Hematopoietic multipotent progenitor cell treated with erythropoietin and hydrocortisone succinate and interleukin-3 and kit ligand, for 8 days (in vitro differentiated cells): ENCODE data around the gene PDLIM1.

ENCODE experiments used
- DNase-seq: peaks from one replicate; pipeline ENCODE4 v3.0.0-alpha.2; 2015

PDLIM1 gene, protein sequence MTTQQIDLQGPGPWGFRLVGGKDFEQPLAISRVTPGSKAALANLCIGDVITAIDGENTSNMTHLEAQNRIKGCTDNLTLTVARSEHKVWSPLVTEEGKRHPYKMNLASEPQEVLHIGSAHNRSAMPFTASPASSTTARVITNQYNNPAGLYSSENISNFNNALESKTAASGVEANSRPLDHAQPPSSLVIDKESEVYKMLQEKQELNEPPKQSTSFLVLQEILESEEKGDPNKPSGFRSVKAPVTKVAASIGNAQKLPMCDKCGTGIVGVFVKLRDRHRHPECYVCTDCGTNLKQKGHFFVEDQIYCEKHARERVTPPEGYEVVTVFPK

DNA sequence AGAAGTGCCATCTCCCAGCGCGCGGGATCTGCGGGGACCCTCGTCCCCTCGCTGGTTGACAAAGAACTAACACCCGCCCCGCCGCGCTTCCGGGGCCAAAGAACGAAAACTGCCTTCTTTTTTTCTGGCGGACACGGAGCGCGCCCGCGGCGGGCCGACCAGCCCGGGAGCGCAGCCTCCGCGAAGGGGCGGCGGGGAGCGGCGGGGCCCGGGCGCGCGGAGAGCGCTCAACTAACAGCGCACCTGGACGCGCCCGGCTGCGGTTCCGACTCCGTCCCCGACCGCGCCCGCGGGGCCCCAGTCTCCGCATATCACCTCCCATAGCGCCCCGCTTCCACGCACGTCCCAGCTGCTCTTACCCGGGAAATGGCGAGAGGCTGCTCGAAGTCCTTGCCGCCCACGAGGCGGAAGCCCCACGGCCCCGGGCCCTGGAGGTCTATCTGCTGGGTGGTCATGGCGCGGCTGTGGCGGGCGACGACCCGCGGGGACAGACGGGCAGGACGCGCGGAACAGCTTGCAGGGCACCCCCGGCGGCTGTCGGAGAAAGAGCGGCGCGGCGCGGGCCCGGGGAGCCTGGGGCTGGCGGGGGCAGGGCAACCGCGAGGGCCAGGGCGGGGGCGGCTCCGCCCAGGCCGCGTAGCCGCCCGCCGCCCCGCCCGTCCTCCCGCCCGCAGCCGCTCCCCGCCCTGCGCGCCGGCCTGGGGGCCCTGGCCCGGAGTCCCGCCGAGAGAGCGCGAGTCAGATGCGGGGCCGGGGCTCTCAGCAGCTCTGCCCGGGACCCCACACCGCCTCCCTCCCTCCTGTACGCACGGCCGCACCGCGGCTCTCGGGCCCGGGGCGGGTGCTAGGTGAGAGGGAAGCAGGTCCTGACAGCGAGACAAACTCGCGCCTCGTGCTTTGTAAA is at the start of gene PDLIM1:
TSS of gene PDLIM1 (minus strand) at position 543 of the 904 bp plus-strand sequence. CDS start at position 455, 88 bp downstream.
- DNase-seq, result peak; percentile 61

DNA sequence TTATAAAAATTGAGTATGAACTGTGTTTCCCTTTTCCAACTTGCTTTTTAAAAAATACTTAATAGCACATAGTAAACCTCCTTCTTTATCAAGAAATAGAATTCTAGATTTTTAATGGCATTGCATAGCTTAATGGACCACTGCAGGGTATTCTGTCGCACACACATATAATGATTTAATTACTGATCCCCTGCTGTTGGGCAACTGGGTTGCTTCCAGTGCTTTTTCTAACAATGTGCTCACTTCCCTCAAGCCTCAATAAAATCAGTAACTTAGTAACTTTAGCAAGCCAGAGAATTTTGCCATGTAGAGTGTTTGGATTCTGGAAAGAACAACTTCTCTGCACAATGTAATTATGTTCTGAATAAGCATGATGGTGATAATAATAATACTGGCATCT is 49.1 kb upstream of the PDLIM1 start:
- DNase-seq, result no peak

DNA sequence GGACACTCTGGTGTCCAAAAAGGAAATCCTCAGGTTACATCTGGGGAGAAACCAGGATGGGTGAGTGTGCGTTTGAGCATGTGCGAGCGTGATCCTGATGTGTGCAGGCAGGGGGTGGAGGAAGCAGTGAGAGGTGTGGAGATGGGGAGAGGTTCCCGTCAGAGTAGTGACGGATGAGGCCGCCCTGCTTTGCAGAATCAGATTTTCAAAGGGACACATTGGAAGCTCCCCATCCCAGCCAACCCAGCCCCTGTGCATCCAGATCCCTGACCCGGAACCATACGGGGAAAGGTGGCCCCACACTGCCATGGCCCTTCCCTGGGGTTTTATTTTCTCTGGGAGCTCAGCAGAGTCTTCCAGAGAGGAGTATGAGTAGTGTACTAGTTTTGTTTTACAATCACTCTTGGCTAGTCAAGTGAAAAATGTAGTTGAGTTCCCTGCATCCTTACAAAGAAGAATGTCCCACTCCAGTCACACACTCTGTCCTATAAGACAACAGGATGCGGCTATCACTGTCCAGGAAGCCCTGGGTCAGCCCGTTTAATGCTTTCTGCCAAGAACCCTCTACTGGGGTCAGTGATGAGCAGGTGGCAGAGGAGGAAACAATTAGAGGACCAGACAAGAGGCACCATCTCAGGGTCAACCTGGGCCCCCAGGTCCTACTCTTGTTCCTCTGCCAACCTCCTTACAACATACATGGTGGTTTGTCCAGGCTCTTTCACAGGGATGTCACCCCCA is 46.8 kb upstream of the PDLIM1 start:
- no peak for DNase-seq

DNA sequence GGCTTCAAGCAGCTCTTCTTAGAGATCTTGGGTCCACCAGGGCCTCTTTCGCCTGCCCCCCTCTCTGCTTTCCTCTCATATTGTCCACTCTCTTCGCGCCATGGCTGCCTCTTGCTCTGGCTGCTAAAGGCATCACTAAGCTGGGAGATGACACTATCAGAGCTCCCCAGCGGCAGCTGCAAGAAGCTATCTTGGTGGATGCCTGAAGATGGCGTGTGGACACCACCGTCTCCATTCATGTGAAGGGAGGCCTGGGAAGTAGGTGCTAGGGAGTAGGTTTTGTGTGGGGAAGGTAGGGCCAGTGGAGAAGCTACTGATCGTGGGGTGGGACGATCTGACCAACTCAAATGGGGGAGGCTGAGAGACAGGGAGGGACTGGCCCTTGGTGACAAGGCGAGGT is 45.9 kb upstream of the PDLIM1 start:
- no peak for DNase-seq

DNA sequence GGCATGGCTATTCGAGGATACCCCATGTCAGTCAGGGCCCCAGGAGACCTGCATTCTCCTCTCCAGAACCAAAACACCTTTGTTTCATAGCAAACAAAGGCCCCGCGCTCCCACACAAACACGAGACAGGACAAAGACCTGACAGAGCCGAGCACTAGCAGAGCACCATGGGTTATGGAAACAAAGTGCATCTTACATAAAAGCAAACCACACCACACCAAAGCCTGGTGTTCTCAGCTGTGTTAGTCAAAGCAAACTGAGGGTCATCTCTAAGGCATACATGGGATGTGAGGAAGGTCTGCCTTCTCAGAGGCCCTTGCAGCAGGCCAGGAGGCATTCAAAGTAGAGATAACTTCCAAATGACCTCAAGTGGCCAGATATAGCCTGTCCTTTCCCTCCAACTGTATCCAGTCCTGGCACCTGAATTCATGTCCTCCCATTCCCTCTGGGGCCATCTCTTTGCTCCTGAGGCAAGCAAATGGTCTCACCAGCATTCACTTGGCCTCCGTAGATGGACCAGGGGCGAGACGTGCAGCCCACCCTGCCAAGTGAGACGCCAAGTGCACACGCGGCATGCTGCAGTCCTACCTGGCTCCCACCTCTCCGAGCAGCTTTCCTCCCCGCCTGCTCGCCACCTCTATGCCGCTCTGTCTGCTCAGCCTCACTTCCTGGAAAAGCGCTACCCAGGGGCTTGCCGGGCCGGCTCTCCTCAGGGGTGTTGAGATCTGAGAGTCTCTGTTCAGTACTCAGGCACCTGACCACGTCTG is 45.3 kb upstream of the PDLIM1 start:
- DNase-seq, result no peak

DNA sequence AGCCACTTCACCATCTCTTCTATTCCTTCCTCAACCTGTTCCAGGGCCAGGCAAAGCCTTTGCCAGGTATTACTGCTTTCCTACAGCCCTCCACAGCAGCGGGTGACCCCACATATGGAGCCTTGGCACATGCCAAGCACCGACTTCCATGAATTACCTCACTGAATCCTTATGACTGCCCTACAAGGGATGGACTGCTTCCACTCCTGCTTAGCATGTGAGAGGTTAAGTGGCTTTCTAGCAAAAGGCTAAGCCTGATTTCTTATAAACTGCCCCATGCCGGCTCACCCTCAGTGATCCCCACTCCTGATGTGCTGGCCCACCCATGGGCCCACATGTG is 44.0 kb upstream of the PDLIM1 start:
- DNase-seq, result no peak

DNA sequence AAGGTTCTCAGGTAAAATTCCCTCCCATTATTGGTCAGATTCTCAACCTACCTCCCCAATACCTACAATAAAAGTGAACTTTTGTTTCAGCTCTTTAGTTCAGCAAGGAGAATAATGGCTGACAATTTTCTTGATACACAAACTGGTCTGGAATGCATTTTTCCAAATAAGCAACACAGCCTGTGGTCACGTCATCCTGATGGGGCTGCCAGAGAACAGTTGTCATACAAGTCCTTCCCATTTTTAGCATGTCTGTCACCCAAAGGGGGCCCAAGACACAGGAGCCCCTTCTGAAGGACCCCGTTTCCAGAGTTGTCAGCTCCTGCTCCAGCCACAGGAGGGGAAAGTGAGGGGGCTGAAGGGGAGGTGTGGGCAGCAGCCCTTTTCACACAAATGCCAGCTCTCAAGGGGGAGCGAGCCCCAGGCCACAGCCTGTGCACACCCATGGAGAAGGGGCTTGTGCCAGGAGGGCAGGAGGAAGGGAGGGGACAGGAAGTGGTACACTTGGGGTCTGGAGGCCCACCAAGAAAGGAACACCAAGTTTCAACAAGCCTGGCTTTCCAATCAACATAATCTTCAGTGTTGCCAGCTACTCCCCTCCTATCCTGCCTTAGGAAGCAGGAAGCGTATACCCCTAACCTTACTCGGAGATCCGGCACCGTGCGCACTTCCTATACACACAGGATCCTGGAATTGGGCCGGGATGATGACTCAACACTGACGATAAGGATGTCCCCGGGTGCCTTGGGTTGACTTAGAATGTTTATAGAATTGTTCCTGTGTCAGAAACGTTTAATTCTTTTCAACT is 43.4 kb upstream of the PDLIM1 start:
- DNase-seq, result no peak

DNA sequence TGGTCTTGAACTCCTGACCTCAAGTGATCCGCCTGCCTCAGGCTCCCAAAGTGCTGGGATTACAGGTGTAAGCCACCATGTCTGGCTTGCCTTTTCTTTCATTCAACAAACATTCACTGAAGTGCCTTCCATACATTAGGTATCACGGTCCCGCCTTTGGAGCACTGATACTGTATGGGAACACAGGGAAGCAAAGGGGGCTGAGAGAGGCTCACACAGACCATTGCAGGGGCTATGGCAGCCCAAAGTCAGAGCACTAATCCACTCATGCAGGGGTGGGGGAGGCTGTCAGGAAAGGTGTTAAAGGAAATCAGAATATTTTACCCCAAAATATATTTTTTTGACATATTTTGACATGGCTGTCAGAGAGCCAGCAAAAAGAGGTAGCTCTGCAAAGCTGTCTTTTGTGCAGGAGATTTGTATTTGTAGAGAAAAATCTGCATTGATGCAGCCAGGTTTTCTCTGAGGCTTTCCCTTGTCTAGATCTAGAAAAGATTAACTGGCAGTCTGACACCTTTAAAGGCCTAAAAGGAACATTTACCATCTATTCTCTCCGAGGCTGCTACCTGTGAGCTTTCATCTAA is 42.0 kb upstream of the PDLIM1 start:
- no peak for DNase-seq

DNA sequence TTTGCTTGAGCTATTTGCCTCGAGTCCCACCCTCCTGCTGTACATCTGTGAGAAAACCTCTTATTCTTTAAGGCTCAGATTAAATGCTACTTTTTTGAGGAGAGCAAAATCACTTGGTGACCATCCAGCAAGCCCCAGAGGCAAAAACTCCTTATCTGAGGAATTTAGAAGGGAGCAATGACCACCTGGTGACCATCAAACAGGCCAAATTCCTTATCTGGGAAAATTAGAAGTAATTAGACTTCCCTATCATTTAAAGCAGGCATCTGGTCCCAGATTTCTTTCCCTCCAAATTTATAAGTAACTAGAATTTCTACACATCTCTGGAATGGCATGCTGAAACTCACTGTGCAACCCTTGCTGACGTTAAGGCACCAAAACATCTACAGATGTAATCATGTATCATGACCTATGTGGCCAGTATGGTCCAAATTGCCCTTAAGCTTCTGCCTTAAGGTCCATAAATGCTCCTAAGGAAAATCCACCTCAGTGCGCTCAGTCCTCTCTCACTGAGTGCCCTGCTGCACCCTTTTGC is 40.9 kb upstream of the PDLIM1 start:
- no peak for DNase-seq

DNA sequence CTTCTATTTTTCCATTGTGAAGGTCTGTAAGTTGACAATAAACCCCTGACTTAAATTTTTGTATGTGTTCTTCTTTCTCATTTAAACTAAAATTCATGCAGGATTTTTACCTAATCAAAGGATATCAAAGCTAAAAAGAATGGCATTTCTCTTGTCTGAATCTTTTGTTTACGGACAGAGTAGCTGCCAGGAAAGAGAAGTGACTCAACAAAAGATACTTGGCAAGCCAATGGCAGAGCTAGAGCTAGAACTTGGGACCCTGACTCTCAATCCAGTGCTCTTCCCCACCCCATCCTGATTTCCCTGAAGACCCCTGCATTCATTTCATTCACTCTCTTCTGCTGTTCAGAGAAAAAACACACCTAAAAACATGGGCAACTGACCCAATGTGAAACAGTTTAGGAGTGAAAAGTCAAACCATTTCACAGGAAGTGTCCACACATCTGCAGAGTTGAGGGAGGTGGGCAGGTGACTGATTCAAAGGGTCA is 40.2 kb upstream of the PDLIM1 start:
- DNase-seq, result no peak

DNA sequence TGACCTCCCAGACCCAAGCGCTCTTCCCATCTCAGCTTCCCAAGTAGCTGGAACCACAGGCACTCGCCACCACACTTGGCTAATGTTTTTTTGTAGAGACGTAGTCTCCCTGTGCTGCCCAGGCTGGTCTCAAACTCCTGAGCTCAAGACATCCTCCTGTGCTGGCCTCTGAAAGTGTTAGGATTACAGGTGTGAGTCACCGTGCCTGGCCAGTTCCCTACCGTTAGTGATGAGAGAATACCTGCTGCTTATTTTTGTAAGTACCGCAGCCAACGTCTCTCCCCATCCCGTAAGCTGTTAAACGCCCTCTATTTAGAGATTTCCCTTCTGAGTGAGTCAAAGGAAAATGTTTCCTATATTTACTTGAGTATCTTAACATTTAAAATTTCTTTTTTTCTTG is 38.5 kb upstream of the PDLIM1 start:
- no peak for DNase-seq

DNA sequence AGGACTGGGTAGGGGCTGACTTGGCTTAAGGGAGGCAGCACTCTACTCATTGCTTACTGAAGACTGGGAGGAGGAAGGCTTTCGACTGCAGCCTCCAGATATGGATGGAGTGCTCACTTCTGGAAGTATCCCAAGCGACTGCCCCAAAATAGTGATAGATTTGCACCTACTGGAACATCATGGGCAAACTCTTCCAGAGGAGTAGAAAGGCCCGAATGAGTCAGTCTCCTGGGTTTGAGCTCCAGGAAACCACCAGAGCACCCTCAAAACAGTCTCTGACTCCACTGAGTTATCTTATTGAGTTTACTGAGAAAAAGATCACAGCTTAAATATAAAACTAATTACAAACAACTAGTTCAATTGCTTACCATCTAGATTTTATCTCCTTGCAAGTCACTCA is 37.2 kb upstream of the PDLIM1 start:
- no peak for DNase-seq

DNA sequence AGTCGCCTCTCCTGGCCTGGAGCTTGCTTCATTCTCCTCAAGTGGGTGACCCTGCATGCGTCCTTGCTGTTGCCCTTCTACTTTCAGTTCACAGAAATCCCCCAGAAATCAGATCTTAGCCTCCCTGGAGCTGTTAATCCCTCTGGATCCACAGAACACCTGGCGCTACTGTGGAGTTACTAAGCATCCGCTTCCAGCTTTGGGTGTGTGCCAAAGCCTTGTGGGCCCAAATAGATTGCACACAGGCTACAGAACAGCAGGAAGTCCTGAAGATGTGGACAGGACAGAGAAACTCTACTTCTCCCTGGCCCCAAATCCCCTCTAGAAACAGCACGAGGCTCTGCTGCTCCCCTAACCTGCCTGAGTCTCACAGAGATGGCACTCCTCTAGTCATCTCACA is 36.6 kb upstream of the PDLIM1 start:
- no peak for DNase-seq

DNA sequence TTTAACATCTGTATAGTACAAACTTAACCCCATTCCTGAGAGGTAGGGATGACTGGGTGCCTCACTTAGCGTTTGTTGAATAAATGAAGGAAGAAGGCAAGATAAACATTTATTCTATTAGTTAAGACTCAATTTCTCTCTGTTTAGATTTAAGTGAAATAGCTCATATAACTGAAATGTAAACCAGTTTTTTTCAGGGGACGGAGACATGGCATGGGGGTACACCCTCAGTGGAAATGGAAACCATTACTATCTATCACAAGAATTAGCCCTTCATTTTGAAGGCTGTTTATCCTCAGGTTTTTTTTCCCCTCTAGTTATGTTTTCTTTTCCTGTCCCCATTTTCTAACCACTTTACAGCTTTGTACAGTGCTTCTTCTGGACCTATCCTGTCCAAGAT is 35.6 kb upstream of the PDLIM1 start:
- DNase-seq, result no peak

DNA sequence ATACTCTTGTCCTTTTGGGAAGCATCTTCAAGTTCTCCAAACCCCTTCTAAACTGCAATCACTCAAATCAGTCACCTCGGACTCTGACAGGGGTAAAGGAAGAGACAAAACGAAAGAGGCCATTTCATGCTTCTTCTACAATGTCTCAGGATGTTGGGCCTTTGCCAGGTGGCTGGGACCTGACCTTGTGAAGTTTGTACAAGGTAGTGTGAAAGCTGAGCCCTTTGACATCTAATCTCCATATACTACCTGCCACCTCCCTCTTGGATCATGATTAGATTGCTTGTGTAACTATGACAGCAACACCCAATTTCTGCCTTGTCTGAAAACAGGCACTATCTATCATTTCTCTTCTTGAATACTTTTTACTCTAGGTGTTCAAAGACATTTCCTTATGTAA is 35.1 kb upstream of the PDLIM1 start:
- DNase-seq, result no peak

DNA sequence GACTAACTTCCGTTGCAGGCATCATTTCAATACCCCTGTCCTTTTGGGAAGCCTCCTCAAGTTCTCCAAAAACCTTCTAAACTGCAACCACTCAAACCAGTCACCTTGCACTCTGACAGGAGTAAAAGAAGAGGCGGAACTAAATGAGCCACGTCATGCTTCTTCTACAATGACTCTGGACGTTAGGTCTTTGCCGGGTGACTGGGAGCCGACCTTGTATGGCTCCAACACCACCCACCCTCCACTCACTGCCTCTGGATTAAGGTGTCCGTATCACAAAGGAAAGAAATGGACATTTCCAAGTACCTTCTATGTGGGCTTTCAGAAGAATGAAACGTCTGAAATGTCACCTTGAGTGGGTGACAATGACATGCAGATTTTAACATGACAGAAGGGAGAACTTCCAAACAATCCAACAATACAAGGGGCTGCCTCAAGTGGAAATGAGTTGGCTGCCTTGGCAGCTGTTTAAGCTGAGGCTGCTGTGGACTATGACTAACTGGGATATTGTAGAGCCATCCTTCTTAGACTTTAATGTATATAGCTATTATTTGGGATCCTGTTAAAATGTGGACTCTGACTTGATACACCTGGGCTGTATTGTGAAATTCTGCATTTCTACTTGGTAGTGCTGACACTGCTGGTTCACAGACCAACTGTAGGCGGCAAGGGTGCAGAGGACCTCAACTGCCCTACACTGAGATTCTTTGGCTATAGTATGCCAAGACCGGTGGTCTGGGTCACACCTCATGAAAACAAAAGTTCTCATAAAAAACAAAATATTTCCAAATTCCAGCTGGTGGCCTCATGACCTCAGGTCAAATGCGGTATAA is 33.8 kb upstream of the PDLIM1 start:
- DNase-seq, result no peak

DNA sequence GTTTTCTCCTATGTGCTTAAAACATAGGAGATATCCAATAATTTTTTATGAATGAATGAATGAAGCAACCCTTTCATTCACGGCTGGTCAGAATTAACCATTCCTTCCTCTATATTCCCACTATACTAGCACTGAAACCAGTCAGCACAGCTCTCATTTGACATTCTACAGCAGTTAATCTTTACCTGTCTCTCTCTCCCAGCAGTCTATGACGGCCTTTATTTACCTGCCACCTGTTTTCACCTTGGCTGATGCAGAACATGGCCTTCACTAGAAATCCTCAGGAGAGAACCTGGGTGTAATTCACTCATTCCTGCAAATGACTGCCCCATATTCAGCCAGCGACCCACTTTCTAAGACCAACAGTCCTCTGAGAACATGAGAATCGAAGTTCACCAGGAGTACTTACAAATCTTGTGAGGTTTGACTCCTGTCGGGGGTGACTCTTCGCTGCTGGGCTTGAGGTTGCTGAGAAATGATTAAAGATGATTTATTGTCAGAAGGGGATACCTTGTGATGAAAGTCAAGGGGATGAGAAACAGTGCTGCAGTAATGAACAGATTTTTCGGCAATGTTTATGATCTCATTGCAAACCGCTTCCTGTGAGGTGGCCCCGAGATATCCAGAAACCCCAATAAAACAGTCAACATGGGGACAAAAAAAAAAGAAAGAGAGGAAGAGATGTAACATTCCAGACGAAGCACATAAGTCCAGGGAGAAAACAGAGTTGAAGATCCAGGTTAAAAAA is 30.9 kb upstream of the PDLIM1 start:
- no peak for DNase-seq

DNA sequence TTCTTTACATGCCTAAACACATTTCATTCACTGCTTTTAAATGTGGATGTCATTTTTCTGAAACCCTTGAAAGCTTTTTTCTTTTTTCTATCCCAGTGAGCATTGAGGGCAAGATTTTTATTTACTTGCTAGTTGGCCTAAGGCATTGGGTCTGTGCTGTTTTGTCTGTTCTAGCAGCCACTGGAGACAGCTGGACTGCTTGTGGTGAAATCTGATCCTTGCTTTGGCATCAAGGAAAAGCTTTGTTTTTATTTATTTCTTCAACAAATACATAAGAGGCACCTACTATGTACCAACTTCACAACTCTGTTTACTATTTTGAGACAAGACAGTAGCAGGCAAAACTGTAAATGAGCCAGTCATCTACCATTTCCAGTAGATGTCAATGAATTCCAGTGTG is 28.4 kb upstream of the PDLIM1 start:
- no peak for DNase-seq

DNA sequence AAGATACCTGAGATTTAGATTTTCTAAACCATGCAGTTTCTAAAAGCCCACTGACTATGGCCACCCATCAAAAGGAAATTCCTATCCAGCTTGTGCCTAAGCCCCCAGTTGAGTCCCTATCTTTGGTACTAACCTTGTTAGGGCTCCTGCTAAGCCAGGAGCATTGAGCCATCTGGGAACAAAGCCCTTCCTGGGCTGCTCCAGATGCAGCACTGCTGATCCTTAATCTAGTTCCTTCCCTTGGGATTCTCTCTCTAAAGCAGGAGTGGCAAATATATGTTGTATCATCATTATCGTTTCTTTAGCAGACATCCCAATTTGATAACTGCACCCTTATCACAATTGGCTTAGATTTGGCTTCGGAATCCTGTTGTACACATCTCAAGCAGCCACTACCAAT is 24.7 kb upstream of the PDLIM1 start:
- DNase-seq, result no peak
